Lower lobe of right lung (tissue), 2 donors: ENCODE results near the gene ALDH1A1. TPM values are rescaled to one million over a fixed set of nuclear protein-coding genes. Genes with fewer than 3 reads are reported as not detected.

Source experiments
- ATAC-seq, 2 donors: fragments of 200-7000 bp; cut with Tn5 transposase; one replicate each; pipeline ENCODE4 v1.9.1; 2020 to 2022; ENCODE audit warnings: mild to moderate bottlenecking in 2 of 2, moderate library complexity in 2 of 2
- DNase-seq: peaks from one replicate; pipeline ENCODE4 v3.0.0-alpha.2; 2020
- H3K27ac ChIP-seq: fragments of 200-600 bp; one replicate; pipeline ENCODE4 v1.8.0; 2022
- H3K27me3 ChIP-seq: fragments of 200-600 bp; one replicate; pipeline ENCODE4 v1.8.0; 2022; ENCODE audit warnings: low read depth
- H3K36me3 ChIP-seq: fragments of 200-600 bp; one replicate; pipeline ENCODE4 v1.8.0; 2022; ENCODE audit warnings: mild to moderate bottlenecking
- H3K4me1 ChIP-seq: fragments of 200-600 bp; one replicate; pipeline ENCODE4 v1.8.0; 2022
- H3K4me3 ChIP-seq: fragments of 200-600 bp; one replicate; pipeline ENCODE4 v1.8.0; 2022; ENCODE audit warnings: mild to moderate bottlenecking
- H3K9me3 ChIP-seq: fragments of 200-600 bp; one replicate; pipeline ENCODE4 v1.8.0; 2022
- intact Hi-C: fragments of 100-400 bp; cut with DNase I; formaldehyde crosslinking; loops from one replicate; pipeline ENCODE4 v1.11.0; 2022
- total RNA-seq: library from RNA; stranded (reverse); fragmentation: NEBNext Ultra II Directional; extraction: Animal tissue kit (Norgen Biotek cat#: 25700); gene quantifications from one replicate; pipeline ENCODE4 v1.2.1, GENCODE V29; 2021
- TF ChIP-seq, protein P1 (sequence below): fragments of 200-600 bp; IDR thresholded peaks from one replicate; pipeline ENCODE4 v1.8.0; 2022; ENCODE audit warnings: antibody characterized with exemption, mild to moderate bottlenecking
- donor health status: DM: no; HTN: yes; CAD: no; lungs with severe emphysema.

ALDH1A1 gene
- total RNA-seq, 1 donor from 2014 or later = 238 TPM

DNA sequence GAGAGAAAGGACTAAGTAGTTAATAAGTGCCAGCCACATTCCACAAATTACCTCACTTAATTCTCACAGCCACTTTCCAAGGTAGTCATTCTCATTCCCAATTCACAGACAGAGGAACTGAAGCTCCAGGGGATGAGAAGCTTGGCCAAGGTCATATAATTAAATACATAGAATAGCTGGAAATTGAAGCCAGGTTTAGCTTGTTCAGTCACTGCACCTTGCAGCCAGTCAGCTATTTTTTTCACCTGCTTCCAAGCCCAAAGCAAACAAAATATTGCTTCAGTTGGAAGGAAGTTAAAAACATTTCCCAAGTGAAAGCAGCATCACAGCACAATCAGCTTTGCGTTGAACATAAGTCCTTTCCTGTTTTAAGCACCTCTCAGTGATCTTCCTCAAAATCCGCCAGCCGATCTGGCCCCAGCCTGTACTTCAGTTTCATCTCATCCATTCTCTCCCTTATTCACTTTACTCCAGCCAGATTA is 4.8 kb downstream of the ALDH1A1 start:
- Histone ChIP-seq H3K36me3 (no peaks in the 10 kb centered on the region), H3K4me1 (peaks cover 41% of the 10 kb centered on the region), H3K9me3 (no peaks in the 10 kb centered on the region), H3K27ac (peak overlapping the region; percentile 46), H3K27me3 (no peaks in the 10 kb centered on the region), H3K4me3 (peak overlapping the region; percentile 45)
- no peak for DNase-seq
- ATAC-seq = peak; percentile 19 to 34
- TF ChIP-seq, protein P1, sequence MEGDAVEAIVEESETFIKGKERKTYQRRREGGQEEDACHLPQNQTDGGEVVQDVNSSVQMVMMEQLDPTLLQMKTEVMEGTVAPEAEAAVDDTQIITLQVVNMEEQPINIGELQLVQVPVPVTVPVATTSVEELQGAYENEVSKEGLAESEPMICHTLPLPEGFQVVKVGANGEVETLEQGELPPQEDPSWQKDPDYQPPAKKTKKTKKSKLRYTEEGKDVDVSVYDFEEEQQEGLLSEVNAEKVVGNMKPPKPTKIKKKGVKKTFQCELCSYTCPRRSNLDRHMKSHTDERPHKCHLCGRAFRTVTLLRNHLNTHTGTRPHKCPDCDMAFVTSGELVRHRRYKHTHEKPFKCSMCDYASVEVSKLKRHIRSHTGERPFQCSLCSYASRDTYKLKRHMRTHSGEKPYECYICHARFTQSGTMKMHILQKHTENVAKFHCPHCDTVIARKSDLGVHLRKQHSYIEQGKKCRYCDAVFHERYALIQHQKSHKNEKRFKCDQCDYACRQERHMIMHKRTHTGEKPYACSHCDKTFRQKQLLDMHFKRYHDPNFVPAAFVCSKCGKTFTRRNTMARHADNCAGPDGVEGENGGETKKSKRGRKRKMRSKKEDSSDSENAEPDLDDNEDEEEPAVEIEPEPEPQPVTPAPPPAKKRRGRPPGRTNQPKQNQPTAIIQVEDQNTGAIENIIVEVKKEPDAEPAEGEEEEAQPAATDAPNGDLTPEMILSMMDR = no peak
- intact Hi-C loops = no loop called here

- TF ChIP-seq, protein P1 = no peak
- Histone ChIP-seq H3K27ac (no peak overlapping the region), H3K36me3 (no peaks in the 10 kb centered on the region), H3K9me3 (no peaks in the 10 kb centered on the region), H3K27me3 (no peaks in the 10 kb centered on the region), H3K4me1 (peaks cover 41% of the 10 kb centered on the region), H3K4me3 (no peak overlapping the region)
- no peak for ATAC-seq
- DNase-seq = no peak
- intact Hi-C loops = no loop called here
Measured at GRCh38 chr9:72946821-72947220, 6.0 kb downstream of the ALDH1A1 start.

GRCh38 chr9:72946318-72946717 is 6.5 kb downstream of the ALDH1A1 start:
- H3K4me1 ChIP-seq = peaks cover 41% of the 10 kb centered on the region
- H3K36me3 ChIP-seq = no peaks in the 10 kb centered on the region
- TF ChIP-seq, protein P1 = no peak
- DNase-seq = no peak
- no peak for ATAC-seq
- intact Hi-C loops = no loop called here
- no peak overlapping the region for H3K27ac ChIP-seq
- H3K9me3 ChIP-seq = no peaks in the 10 kb centered on the region
- no peaks in the 10 kb centered on the region for H3K27me3 ChIP-seq
- no peak overlapping the region for H3K4me3 ChIP-seq

DNA sequence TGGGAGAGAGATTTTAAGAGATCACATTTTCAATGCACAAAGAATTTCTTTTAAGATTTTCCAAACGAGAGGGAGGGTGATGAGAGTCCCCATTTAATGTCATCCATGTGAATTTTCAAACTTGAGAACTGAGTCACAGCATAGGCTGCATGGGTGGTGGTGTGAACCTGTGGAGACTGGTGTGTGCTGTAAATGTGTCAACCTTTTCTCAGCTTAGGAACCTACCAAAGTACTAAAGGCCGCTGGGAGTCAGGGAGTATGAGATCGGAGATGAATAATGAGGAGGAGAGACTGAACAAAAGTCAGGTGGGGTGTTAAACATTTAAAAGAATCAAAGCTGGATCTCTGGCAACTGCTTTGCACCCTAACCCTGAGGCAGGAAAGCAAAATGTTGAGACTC is 7.5 kb downstream of the ALDH1A1 start:
- Histone ChIP-seq H3K36me3 (no peaks in the 10 kb centered on the region), H3K4me1 (peaks cover 41% of the 10 kb centered on the region), H3K27ac (no peak overlapping the region), H3K4me3 (no peak overlapping the region), H3K9me3 (no peaks in the 10 kb centered on the region), H3K27me3 (no peaks in the 10 kb centered on the region)
- DNase-seq (no peak), ATAC-seq (no peak)
- TF ChIP-seq, protein P1 = no peak
- intact Hi-C loops = no loop called here

DNA sequence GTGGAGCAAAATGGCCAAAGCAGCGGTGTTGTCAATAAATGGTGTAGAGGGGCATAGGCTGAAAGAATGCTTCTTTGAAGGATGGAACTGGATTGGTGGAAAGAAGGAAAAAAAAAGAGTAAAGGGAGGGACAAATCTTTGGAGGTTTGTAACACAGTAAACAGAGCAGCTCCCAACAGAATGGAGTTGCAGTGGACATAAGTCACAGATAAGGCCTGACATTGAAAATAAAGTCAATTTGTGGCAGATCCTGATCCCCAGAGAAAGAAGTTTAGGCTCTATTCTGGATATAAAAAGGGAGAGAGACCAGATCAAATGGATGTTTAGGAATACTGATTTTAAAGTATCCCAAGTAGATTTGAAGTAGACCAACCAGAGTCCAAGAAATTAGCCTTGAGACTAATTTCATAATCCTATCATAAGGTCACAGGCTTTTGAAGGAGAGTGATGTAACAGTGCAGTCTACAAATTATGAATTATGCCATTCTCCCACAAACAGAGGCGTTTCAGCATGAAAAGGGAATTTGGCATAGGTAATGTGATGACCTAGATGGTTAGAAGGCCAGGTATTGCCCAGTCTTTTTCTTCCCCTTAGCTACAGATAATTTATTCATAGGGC is 8.9 kb downstream of the ALDH1A1 start:
- Histone ChIP-seq H3K4me1 (peaks cover 41% of the 10 kb centered on the region), H3K4me3 (no peak overlapping the region), H3K27me3 (no peaks in the 10 kb centered on the region), H3K9me3 (no peaks in the 10 kb centered on the region), H3K27ac (no peak overlapping the region), H3K36me3 (peaks cover 11% of the 10 kb centered on the region)
- ATAC-seq (peak in 1 of 2 donors; percentile 18), DNase-seq (no peak)
- intact Hi-C loops = no loop called here
- TF ChIP-seq, protein P1 = no peak
